ENCODE results near the gene OR7A10.

Gene OR7A10

GRCh38 chr19:14848822-14849221, at the start of gene OR7A10:
Gene OR7A10, minus strand, starts transcription at chr19:14848922. Its CDS starts 7,045 bp downstream, at chr19:14841877.
- DNase-seq (ENCODE audit: low read depth): no peak

GRCh38 chr19:14890643-14891379, 42.1 kb upstream of the OR7A10 start:
- DNase-seq (ENCODE audit: low read depth): no peak

- DNase-seq (ENCODE audit: low read depth): no peak
These were observed 41.4 kb upstream of the OR7A10 start for GRCh38 chr19:14889994-14890642.

- no peak for DNase-seq (ENCODE audit: low read depth)
These were observed 37.3 kb upstream of the OR7A10 start, which contains the start of gene OR7A17 for GRCh38 chr19:14886032-14886431. Gene OR7A17, minus strand, starts transcription at chr19:14886132. Its CDS starts 4,777 bp downstream, at chr19:14881355.

GRCh38 chr19:14871619-14872230, 23.0 kb upstream of the OR7A10 start:
- DNase-seq (ENCODE audit: low read depth): no peak

GRCh38 chr19:14868497-14868896, 19.8 kb upstream of the OR7A10 start:
- no peak for DNase-seq (ENCODE audit: low read depth)

- DNase-seq (ENCODE audit: low read depth): no peak
These were observed 5.1 kb downstream of the OR7A10 start for GRCh38 chr19:14843578-14843977.

- DNase-seq (ENCODE audit: low read depth): no peak
These were observed 5.6 kb downstream of the OR7A10 start for GRCh38 chr19:14843169-14843568.

GRCh38 chr19:14840206-14840605, 8.5 kb downstream of the OR7A10 start:
- DNase-seq (ENCODE audit: low read depth): no peak

GRCh38 chr19:14837391-14837790, 11.3 kb downstream of the OR7A10 start:
- DNase-seq (ENCODE audit: low read depth): no peak

- no peak for DNase-seq (ENCODE audit: low read depth)
These were observed 13.7 kb downstream of the OR7A10 start, which contains the start of the genes OR7A5 and OR7C1 for GRCh38 chr19:14835011-14835410. Gene OR7A5, minus strand, starts transcription at chr19:14835185. Its CDS starts 6,944 bp downstream, at chr19:14828241. Gene OR7C1, minus strand, starts transcription at chr19:14835185. Its CDS starts 35,049 bp downstream, at chr19:14800136.

GRCh38 chr19:14830702-14831101, 18.0 kb downstream of the OR7A10 start:
- DNase-seq (ENCODE audit: low read depth): no peak

- no peak for DNase-seq (ENCODE audit: low read depth)
These were observed 22.7 kb downstream of the OR7A10 start for GRCh38 chr19:14826006-14826405.

GRCh38 chr19:14821937-14822336, 26.8 kb downstream of the OR7A10 start:
- DNase-seq (ENCODE audit: low read depth): no peak

- no peak for DNase-seq (ENCODE audit: low read depth)
These were observed 30.1 kb downstream of the OR7A10 start for GRCh38 chr19:14818588-14818987.

GRCh38 chr19:14817052-14817451, 31.7 kb downstream of the OR7A10 start:
- DNase-seq (ENCODE audit: low read depth): no peak

- DNase-seq (ENCODE audit: low read depth): no peak
These were observed 33.6 kb downstream of the OR7A10 start for GRCh38 chr19:14814982-14815652.

GRCh38 chr19:14809272-14810057, 39.3 kb downstream of the OR7A10 start:
- no peak for DNase-seq (ENCODE audit: low read depth)

GRCh38 chr19:14804765-14805164, 44.0 kb downstream of the OR7A10 start:
- DNase-seq (ENCODE audit: low read depth): no peak

GRCh38 chr19:14798760-14799159, 50.0 kb downstream of the OR7A10 start:
- no peak for DNase-seq (ENCODE audit: low read depth)

- no peak for DNase-seq (ENCODE audit: low read depth)
These were observed 52.7 kb downstream of the OR7A10 start for GRCh38 chr19:14796021-14796420.
